ENCODE measurements around the gene AGBL4. TPM values are rescaled to one million over a fixed set of nuclear protein-coding genes. Genes with fewer than 3 reads are reported as not detected.

The AGBL4 gene
- total and polyA plus RNA-seq, 7 experiments from 2014 or later = 0.27 TPM; not detected in 6

- peaks cover 0 to 22% (median 15%) of the 10 kb centered on the region in 5 donors for H3K27me3 Mint-ChIP-seq
- no peaks in the 10 kb centered on the region for H3K27me3 ChIP-seq (ENCODE audit: control insufficient read depth in 2 of 2, insufficient read depth in 2 of 2, low read length in 2 of 2)
- no peak overlapping the region for H3K27ac Mint-ChIP-seq
- ChIA-PET CTCF (no interaction called here), POLR2A (no interaction called here)
- no peaks in the 10 kb centered on the region for H3K36me3 ChIP-seq (ENCODE audit: control insufficient read depth in 2 of 3, insufficient read depth in 3 of 3, low read length in 3 of 3)
- DNase-seq = no peak
- H3K4me1 ChIP-seq (ENCODE audit: control insufficient read depth in 2 of 2, insufficient read depth in 2 of 2, low read length in 2 of 2) = no peaks in the 10 kb centered on the region
- no peak for ATAC-seq
- no peak overlapping the region for H3K4me3 ChIP-seq (ENCODE audit: low read length)
- no peak overlapping the region for H3K4me3 Mint-ChIP-seq
- H3K36me3 Mint-ChIP-seq = no peaks in the 10 kb centered on the region
- no peaks in the 10 kb centered on the region for H3K4me1 Mint-ChIP-seq
- peaks cover 0 to 17% (median 4%) of the 10 kb centered on the region in 11 donors for H3K9me3 Mint-ChIP-seq
- intact Hi-C loops (cut with micrococcal nuclease) = no loop called here
- H3K27ac ChIP-seq (ENCODE audit: low read depth, low read length) = no peak overlapping the region
- H3K9me3 ChIP-seq (ENCODE audit: control insufficient read depth in 2 of 3, low read length in 3 of 3) = no peaks in the 10 kb centered on the region
Measured at GRCh38 chr1:48979940-48980339, 1043.8 kb downstream of the AGBL4 start.

DNA sequence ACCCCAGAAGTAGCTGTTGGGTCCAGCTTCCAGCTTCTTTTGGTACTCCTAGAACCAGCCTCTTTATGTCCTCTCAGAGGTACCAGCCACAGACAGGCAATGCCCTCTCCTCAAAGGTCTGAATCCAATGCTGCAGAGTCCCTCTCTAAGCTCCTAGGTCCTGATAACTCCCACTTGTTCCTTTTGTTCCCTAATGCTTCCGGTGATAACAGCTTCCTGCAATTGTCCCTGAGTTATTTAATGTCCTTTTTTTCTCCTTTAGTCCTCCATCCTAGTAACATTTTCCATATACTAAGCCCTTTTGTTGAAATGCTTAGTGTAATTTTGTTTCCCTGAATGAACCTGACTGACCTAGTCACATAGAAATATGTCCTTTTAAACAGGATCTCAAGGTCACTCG, 1045.3 kb downstream of the AGBL4 start:
- Mint-ChIP-seq H3K27me3 (peaks cover 0 to 22% (median 16%) of the 10 kb centered on the region in 5 donors), H3K4me1 (no peaks in the 10 kb centered on the region), H3K9me3 (peaks cover 0 to 13% (median 4%) of the 10 kb centered on the region in 11 donors), H3K36me3 (no peaks in the 10 kb centered on the region), H3K4me3 (no peak overlapping the region), H3K27ac (no peak overlapping the region)
- no peak overlapping the region for H3K4me3 ChIP-seq (ENCODE audit: low read length)
- ChIA-PET CTCF (no interaction called here), POLR2A (no interaction called here)
- no peak overlapping the region for H3K27ac ChIP-seq (ENCODE audit: low read depth, low read length)
- ATAC-seq (no peak), DNase-seq (no peak)
- H3K27me3 ChIP-seq (ENCODE audit: control insufficient read depth in 2 of 2, insufficient read depth in 2 of 2, low read length in 2 of 2) = no peaks in the 10 kb centered on the region
- no peaks in the 10 kb centered on the region for H3K4me1 ChIP-seq (ENCODE audit: control insufficient read depth in 2 of 2, insufficient read depth in 2 of 2, low read length in 2 of 2)
- H3K36me3 ChIP-seq (ENCODE audit: control insufficient read depth in 2 of 3, insufficient read depth in 3 of 3, low read length in 3 of 3) = no peaks in the 10 kb centered on the region
- H3K9me3 ChIP-seq (ENCODE audit: control insufficient read depth in 2 of 3, low read length in 3 of 3) = no peaks in the 10 kb centered on the region
- intact Hi-C loops (cut with micrococcal nuclease) = no loop called here

DNA sequence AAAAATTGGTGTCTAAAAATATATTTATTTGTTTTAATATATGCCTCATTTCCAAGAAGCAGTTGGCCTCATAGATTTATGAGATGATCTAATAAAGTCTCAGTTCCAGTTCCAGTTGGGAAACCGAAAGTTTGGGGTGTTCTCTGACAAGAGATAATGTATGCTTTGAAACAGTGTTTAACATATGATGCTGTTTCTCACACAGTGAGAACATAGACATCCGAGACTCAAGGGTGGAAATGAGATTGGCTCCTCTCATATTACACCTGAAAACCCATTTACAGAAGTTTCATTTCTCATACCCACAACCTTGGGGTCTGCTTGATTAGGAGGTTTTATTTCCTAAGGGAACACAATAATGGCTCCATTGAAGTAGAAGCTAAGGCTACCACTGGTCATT, 1046.5 kb downstream of the AGBL4 start:
- DNase-seq = no peak
- intact Hi-C loops (cut with micrococcal nuclease) = no loop called here
- POLR2A ChIA-PET = no interaction called here
- H3K36me3 ChIP-seq (ENCODE audit: control insufficient read depth in 2 of 3, insufficient read depth in 3 of 3, low read length in 3 of 3) = no peaks in the 10 kb centered on the region
- no peak overlapping the region for H3K4me3 ChIP-seq (ENCODE audit: low read length)
- Mint-ChIP-seq H3K27me3 (peaks cover 0 to 19% (median 16%) of the 10 kb centered on the region in 5 donors), H3K4me3 (no peak overlapping the region), H3K27ac (no peak overlapping the region), H3K36me3 (no peaks in the 10 kb centered on the region), H3K9me3 (peaks cover 0 to 13% (median 4%) of the 10 kb centered on the region in 11 donors), H3K4me1 (no peaks in the 10 kb centered on the region)
- CTCF ChIA-PET = no interaction called here
- no peak overlapping the region for H3K27ac ChIP-seq (ENCODE audit: low read depth, low read length)
- H3K9me3 ChIP-seq (ENCODE audit: control insufficient read depth in 2 of 3, low read length in 3 of 3) = no peaks in the 10 kb centered on the region
- no peak for ATAC-seq
- H3K27me3 ChIP-seq (ENCODE audit: control insufficient read depth in 2 of 2, insufficient read depth in 2 of 2, low read length in 2 of 2) = no peaks in the 10 kb centered on the region
- no peaks in the 10 kb centered on the region for H3K4me1 ChIP-seq (ENCODE audit: control insufficient read depth in 2 of 2, insufficient read depth in 2 of 2, low read length in 2 of 2)

- CTCF ChIA-PET = no interaction called here
- no peaks in the 10 kb centered on the region for H3K4me1 ChIP-seq (ENCODE audit: control insufficient read depth in 2 of 2, insufficient read depth in 2 of 2, low read length in 2 of 2)
- no peaks in the 10 kb centered on the region for H3K9me3 ChIP-seq (ENCODE audit: control insufficient read depth in 2 of 3, low read length in 3 of 3)
- H3K27ac ChIP-seq (ENCODE audit: low read depth, low read length) = no peak overlapping the region
- H3K36me3 Mint-ChIP-seq = no peaks in the 10 kb centered on the region
- POLR2A ChIA-PET = no interaction called here
- no peak for ATAC-seq
- intact Hi-C loops (cut with micrococcal nuclease) = no loop called here
- no peaks in the 10 kb centered on the region for H3K36me3 ChIP-seq (ENCODE audit: control insufficient read depth in 2 of 3, insufficient read depth in 3 of 3, low read length in 3 of 3)
- no peak overlapping the region for H3K4me3 Mint-ChIP-seq
- H3K27me3 ChIP-seq (ENCODE audit: control insufficient read depth in 2 of 2, insufficient read depth in 2 of 2, low read length in 2 of 2) = no peaks in the 10 kb centered on the region
- no peaks in the 10 kb centered on the region for H3K9me3 Mint-ChIP-seq
- no peaks in the 10 kb centered on the region for H3K4me1 Mint-ChIP-seq
- no peak overlapping the region for H3K4me3 ChIP-seq (ENCODE audit: low read length)
- no peak for DNase-seq
- no peak overlapping the region for H3K27ac Mint-ChIP-seq
- peaks cover 3 to 28% (median 14%) of the 10 kb centered on the region in 5 donors for H3K27me3 Mint-ChIP-seq
Measured at GRCh38 chr1:48969971-48970370, 1053.8 kb downstream of the AGBL4 start.

GRCh38 chr1:48967318-48967717, 1056.4 kb downstream of the AGBL4 start:
- Mint-ChIP-seq H3K4me3 (no peak overlapping the region), H3K27me3 (peaks cover 3 to 25% (median 8%) of the 10 kb centered on the region in 5 donors), H3K27ac (no peak overlapping the region), H3K9me3 (no peaks in the 10 kb centered on the region), H3K4me1 (no peaks in the 10 kb centered on the region), H3K36me3 (no peaks in the 10 kb centered on the region)
- Histone ChIP-seq H3K4me3 (ENCODE audit: low read length) (no peak overlapping the region), H3K27ac (ENCODE audit: low read depth, low read length) (no peak overlapping the region), H3K36me3 (ENCODE audit: control insufficient read depth in 2 of 3, insufficient read depth in 3 of 3, low read length in 3 of 3) (no peaks in the 10 kb centered on the region), H3K4me1 (ENCODE audit: control insufficient read depth in 2 of 2, insufficient read depth in 2 of 2, low read length in 2 of 2) (no peaks in the 10 kb centered on the region), H3K27me3 (ENCODE audit: control insufficient read depth in 2 of 2, insufficient read depth in 2 of 2, low read length in 2 of 2) (no peaks in the 10 kb centered on the region), H3K9me3 (ENCODE audit: control insufficient read depth in 2 of 3, low read length in 3 of 3) (no peaks in the 10 kb centered on the region)
- ATAC-seq (no peak), DNase-seq (no peak)
- intact Hi-C loops (cut with micrococcal nuclease) = no loop called here
- ChIA-PET CTCF (no interaction called here), POLR2A (no interaction called here)

DNA sequence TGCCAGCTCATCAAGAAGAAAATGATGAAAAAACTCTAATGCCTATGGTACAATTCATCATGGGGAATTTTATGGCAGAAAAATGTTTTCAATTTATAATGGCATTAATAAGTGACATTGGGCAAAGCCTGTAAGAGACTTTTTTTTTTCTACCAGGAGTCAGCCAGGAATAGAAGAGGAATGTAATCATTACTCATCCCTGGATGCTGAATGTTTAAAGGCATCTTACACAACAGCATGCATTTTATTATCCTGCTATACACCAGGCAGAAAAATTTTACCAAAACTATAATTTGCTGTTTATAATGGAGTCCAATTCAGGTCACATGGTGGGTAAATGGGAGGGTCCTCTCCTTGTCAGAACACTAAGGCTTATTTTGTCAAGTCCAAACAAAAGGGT, 1057.2 kb downstream of the AGBL4 start:
- Histone ChIP-seq H3K4me1 (ENCODE audit: control insufficient read depth in 2 of 2, insufficient read depth in 2 of 2, low read length in 2 of 2) (no peaks in the 10 kb centered on the region), H3K36me3 (ENCODE audit: control insufficient read depth in 2 of 3, insufficient read depth in 3 of 3, low read length in 3 of 3) (no peaks in the 10 kb centered on the region), H3K27ac (ENCODE audit: low read depth, low read length) (no peak overlapping the region), H3K27me3 (ENCODE audit: control insufficient read depth in 2 of 2, insufficient read depth in 2 of 2, low read length in 2 of 2) (no peaks in the 10 kb centered on the region), H3K4me3 (ENCODE audit: low read length) (no peak overlapping the region), H3K9me3 (ENCODE audit: control insufficient read depth in 2 of 3, low read length in 3 of 3) (no peaks in the 10 kb centered on the region)
- POLR2A ChIA-PET = no interaction called here
- no peaks in the 10 kb centered on the region for H3K9me3 Mint-ChIP-seq
- H3K27me3 Mint-ChIP-seq = peaks cover 3 to 25% (median 8%) of the 10 kb centered on the region in 5 donors
- no peaks in the 10 kb centered on the region for H3K36me3 Mint-ChIP-seq
- H3K4me1 Mint-ChIP-seq = no peaks in the 10 kb centered on the region
- DNase-seq (no peak), ATAC-seq (no peak)
- no peak overlapping the region for H3K27ac Mint-ChIP-seq
- intact Hi-C loops (cut with micrococcal nuclease) = no loop called here
- CTCF ChIA-PET = no interaction called here
- H3K4me3 Mint-ChIP-seq = no peak overlapping the region

- intact Hi-C loops (cut with micrococcal nuclease) = no loop called here
- Mint-ChIP-seq H3K27ac (no peak overlapping the region), H3K36me3 (no peaks in the 10 kb centered on the region), H3K9me3 (peaks cover 0 to 8% (median 0%) of the 10 kb centered on the region in 11 donors), H3K4me1 (no peaks in the 10 kb centered on the region), H3K27me3 (peaks cover 0 to 9% (median 7%) of the 10 kb centered on the region in 5 donors), H3K4me3 (no peak overlapping the region)
- no peak for ATAC-seq
- Histone ChIP-seq H3K9me3 (ENCODE audit: control insufficient read depth in 2 of 3, low read length in 3 of 3) (no peaks in the 10 kb centered on the region), H3K4me3 (ENCODE audit: low read length) (no peak overlapping the region), H3K27ac (ENCODE audit: low read depth, low read length) (no peak overlapping the region), H3K4me1 (ENCODE audit: control insufficient read depth in 2 of 2, insufficient read depth in 2 of 2, low read length in 2 of 2) (no peaks in the 10 kb centered on the region), H3K27me3 (ENCODE audit: control insufficient read depth in 2 of 2, insufficient read depth in 2 of 2, low read length in 2 of 2) (no peaks in the 10 kb centered on the region), H3K36me3 (ENCODE audit: control insufficient read depth in 2 of 3, insufficient read depth in 3 of 3, low read length in 3 of 3) (no peaks in the 10 kb centered on the region)
- DNase-seq = no peak
- CTCF ChIA-PET = no interaction called here
- POLR2A ChIA-PET = no interaction called here
Measured at GRCh38 chr1:48960320-48960719, 1063.4 kb downstream of the AGBL4 start.

All from naive thymus-derived CD4-positive, alpha-beta T cell (primary cell).